Activated CD8-positive, alpha-beta memory T cell treated with anti-CD3 and anti-CD28 coated beads for 24 hours (primary cell): ENCODE results near the gene MRTFA.

Source experiments
- DNase-seq: peaks from one replicate; pipeline ENCODE4 v3.0.0-alpha.2; 2020

MRTFA gene

DNA sequence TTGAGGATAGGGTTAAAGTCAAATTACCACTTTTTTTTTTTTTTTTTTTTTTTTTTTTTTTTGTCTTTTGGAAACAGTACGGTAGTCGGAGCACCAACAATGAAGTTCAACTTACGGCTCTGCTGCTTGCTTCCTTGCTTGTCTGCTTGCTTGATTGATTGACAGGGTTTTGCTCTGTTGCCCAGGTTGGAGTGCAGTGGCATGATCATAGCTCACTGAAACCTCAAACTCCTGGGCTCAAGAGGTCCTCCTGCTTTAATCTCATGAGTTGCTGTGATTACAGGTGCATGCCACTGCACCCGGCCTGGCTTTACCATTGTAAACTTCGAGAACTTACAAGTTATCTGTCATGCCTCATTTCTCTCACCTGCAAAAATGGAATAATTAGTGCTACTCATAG lies 260.4 kb downstream of the MRTFA start:
- no peak for DNase-seq

DNA sequence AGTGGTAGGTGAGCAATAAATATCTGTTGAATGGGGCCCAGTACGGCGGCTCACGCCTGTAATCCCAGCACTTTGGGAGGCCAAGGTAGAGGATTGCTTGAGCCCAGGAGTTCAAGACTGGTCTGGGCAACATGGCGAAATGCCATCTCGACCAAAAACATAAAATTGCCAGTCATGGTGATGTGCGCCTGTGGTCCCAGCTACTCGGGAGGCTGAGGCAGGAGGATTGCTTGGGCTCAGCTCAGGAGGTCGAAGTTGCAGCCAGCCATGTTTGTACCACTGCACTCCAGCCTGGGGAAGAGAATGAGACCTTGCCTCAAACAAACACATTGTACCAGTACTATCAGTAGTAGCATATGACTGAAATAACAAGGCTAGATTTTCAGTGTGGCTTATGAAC lies 262.0 kb downstream of the MRTFA start:
- no peak for DNase-seq

DNA sequence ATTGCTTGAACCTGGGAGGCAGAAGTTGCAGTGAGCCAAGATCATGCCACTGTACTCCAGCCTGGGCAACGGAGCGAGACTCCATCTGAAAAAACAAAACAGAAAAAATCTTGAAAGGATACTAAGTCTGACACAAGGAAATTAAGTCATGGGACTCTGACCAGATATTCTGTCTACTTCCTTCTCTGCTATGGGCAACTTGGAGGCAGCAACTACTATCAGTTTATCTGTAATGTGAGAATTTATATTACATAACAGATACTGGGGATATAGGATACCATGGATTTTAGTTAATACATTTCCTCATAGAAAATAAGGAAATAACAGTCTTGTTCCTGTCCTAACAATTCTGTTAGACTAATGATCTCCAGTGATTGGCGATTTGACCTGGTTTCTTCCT lies 267.7 kb downstream of the MRTFA start:
- DNase-seq = no peak

DNA sequence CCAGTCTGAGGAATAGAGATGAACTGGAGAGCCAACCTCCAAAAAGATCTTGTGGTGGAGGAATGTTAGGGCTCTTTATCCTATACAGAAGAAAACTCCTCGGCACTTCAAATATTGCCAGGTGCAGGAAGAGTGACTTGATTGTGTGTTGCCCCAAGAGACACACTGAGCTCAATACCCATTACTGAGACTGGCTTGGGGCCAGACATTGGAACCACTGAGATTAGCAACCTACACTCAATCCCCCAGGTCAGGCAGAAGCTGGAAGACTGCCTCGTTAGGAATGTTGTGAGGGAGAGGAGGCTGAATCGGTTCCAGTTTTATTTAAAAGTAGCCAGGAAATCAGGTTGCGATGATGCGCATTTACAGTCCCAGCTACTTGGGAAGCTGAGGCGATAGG lies 268.5 kb downstream of the MRTFA start:
- no peak for DNase-seq

DNA sequence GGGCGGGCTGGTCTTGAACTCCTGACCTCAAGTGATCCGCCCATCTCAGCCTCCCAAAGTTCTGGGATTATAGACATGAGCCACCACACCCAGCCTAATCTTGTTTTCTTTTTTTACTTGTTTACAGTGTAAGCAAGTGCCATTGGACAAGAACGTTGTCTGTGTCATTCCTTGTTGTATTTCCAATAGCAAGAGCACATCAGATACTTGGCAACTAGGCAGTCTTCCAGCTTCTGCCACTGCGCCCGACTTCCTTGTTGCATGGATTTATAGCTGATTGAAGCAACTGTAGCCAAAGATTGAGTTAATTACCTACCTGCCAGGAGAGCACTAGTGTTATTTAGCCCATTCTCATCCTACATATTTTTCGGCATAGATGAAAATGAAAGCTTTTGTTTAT lies 269.2 kb downstream of the MRTFA start:
- DNase-seq = no peak

DNA sequence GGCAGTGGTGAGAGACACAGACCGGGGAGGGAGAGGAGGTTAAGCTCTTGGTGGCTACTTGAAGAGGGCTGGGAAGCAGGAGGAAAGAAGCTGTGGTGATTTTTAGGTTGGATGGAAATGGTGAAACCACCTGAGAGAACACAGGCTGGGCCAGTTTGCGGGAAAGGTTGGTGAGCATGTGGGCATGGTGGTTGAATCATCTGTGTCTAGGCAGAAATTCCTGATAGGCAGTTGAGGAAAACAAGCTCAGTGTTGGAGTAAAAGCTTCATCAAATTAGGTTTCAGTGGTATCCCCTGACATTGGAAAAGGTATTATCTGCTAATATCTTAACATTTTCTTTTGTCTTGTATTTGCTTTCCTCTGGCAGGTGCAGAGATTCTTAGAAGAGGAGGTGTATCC lies 270.5 kb downstream of the MRTFA start:
- no peak for DNase-seq

DNA sequence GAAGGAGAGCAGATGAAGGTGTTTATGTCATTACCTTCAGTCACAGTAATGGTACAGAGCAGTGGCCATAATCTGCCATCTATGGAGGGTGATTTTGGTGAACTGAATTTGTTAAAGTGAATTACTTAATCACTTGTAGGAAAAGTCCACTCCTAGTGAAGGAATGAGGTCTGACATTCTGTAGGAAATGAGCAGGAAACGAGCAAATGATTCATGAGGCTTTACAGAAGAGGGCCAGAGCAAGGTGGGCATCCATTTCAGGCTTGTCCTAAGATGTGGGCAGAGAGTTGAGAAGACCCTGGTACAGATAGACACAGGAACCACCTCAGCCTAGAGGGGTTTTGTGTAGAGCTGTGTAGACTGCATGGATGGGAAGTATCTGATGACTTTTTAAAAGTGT lies 272.1 kb downstream of the MRTFA start:
- no peak for DNase-seq

DNA sequence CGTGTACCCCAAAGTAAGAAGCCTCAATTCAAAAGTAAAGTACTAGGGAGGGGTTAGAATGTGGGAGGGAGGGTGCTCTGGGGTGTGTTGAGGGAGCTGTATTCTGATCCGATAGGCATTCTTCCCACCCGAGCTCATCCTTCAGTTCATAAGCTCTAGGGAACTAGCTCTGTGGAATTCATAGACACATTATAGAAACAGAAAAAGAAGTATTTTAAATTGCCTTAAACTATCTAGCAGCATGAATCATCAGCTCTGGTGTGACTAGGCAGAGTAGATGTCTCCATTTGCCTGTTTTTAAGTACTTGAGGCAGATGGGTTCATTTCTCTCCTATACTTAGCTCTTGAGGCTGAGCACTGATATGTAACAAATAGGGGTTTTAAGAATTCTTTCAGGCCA lies 273.5 kb downstream of the MRTFA start:
- no peak for DNase-seq

DNA sequence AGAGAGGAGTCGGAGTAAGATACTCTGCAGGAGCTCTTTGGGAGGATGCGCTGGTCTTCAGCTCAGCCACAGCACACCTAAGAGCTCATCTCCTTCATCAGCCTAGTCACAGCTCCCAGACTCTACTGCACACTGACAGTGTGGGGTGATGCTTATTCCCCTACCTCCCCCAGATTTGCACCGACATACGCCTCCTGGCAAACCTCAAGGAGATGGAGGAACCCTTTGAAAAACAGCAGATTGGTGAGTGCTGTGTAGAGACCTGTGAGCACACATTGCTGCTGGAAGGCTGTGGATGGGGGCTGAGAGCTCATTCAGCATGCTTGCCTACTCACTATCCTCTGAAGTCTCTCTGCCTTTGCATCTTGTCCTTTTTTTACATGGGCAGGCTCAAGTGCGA lies 275.4 kb downstream of the MRTFA start:
- DNase-seq = no peak
